ENCODE results near the gene TMEM72.

Gene TMEM72

DNA sequence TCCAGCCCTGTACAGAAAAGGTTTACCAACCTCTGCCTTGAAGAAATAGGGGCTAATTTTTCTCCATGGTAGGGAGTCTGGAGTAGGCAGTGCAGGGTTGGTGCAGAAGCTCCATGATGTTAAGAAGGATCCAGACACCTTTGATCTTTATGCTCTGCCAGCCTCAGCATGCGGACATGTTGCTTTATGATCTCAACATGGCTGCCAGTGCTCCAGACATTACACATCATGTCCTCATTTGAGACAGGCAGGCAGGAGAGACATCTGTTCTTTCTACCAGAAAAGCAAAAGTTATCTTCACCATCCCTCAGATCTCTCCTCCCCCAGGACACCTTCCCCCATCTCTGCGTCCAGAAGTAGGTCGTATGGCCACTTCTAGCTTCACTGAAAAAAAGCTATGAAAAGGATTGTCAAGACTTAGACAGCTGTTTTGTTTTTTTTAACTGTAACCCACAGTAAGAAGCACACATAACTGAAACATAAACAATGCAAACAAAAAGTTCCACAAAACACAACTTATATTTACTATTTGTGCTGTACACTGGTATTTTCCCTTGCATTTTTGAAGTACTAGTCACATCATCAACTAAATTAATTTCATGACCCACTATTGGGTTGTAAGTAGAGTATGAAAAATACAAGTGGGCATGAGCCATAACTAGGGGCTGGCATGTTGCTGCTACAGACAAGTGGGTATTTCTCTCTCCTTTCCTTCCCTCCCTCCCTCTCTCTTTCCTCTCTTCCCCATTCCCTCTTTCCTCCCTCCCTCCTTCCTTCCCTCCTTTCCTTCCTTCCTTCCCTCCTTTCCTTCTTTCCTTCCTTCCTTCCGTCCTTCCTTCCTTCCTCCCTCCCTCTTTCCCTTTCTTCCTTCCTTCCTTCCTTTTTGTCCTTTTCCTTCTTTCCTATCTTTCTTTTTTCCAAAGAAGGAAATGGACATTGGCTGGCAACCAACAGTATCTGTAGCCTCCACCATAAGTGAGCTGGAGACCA is 45.9 kb downstream of the TMEM72 start:
- Histone ChIP-seq H3K9ac (no peak overlapping the region), H3K9me3 (ENCODE audit: control insufficient read depth, low read length) (no peaks in the 10 kb centered on the region), H3K79me2 (peaks cover 9% of the 10 kb centered on the region), H3K27ac (no peak overlapping the region), H3K4me2 (ENCODE audit: low read length) (no peak overlapping the region), H3K27me3 (ENCODE audit: control insufficient read depth, insufficient read depth, low read length) (no peaks in the 10 kb centered on the region), H3K36me3 (ENCODE audit: control insufficient read depth, insufficient read depth, low read length) (no peaks in the 10 kb centered on the region), H3K4me3 (ENCODE audit: low read depth, low read length) (no peak overlapping the region), H2AFZ (no peak overlapping the region), H3K4me1 (peaks cover 26% of the 10 kb centered on the region)
- TF ChIP-seq, protein P1, sequence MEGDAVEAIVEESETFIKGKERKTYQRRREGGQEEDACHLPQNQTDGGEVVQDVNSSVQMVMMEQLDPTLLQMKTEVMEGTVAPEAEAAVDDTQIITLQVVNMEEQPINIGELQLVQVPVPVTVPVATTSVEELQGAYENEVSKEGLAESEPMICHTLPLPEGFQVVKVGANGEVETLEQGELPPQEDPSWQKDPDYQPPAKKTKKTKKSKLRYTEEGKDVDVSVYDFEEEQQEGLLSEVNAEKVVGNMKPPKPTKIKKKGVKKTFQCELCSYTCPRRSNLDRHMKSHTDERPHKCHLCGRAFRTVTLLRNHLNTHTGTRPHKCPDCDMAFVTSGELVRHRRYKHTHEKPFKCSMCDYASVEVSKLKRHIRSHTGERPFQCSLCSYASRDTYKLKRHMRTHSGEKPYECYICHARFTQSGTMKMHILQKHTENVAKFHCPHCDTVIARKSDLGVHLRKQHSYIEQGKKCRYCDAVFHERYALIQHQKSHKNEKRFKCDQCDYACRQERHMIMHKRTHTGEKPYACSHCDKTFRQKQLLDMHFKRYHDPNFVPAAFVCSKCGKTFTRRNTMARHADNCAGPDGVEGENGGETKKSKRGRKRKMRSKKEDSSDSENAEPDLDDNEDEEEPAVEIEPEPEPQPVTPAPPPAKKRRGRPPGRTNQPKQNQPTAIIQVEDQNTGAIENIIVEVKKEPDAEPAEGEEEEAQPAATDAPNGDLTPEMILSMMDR (IDR thresholded peaks at IDR 0.05) = no peak

GRCh38 chr10:44958196-44958897 is 47.2 kb downstream of the TMEM72 start:
- H3K9me3 ChIP-seq (ENCODE audit: control insufficient read depth, low read length) = no peaks in the 10 kb centered on the region
- peak overlapping the region; percentile 84 for H3K4me3 ChIP-seq (ENCODE audit: low read depth, low read length)
- no peaks in the 10 kb centered on the region for H3K36me3 ChIP-seq (ENCODE audit: control insufficient read depth, insufficient read depth, low read length)
- H3K27me3 ChIP-seq (ENCODE audit: control insufficient read depth, insufficient read depth, low read length) = no peaks in the 10 kb centered on the region
- H3K79me2 ChIP-seq = peaks cover 9% of the 10 kb centered on the region
- no peak overlapping the region for H3K9ac ChIP-seq
- H3K4me2 ChIP-seq (ENCODE audit: low read length) = peak overlapping the region; percentile 70
- H2AFZ ChIP-seq = peak overlapping the region; percentile 97
- peak overlapping the region; percentile 82 for H3K27ac ChIP-seq
- H3K4me1 ChIP-seq = peaks cover 30% of the 10 kb centered on the region
- TF ChIP-seq, protein P1 (IDR thresholded peaks at IDR 0.05) = no peak

- Histone ChIP-seq H3K4me2 (ENCODE audit: low read length) (peak overlapping the region; percentile 70), H2AFZ (peak overlapping the region; percentile 97), H3K27me3 (ENCODE audit: control insufficient read depth, insufficient read depth, low read length) (no peaks in the 10 kb centered on the region), H3K4me1 (peaks cover 33% of the 10 kb centered on the region), H3K9ac (peak overlapping the region; percentile 42), H3K4me3 (ENCODE audit: low read depth, low read length) (peak overlapping the region; percentile 84), H3K9me3 (ENCODE audit: control insufficient read depth, low read length) (no peaks in the 10 kb centered on the region), H3K27ac (peak overlapping the region; percentile 82), H3K36me3 (ENCODE audit: control insufficient read depth, insufficient read depth, low read length) (no peaks in the 10 kb centered on the region), H3K79me2 (peaks cover 9% of the 10 kb centered on the region)
- TF ChIP-seq, protein P1 (IDR thresholded peaks at IDR 0.05) = no peak
Measured at GRCh38 chr10:44958898-44959246, 47.7 kb downstream of the TMEM72 start.

DNA sequence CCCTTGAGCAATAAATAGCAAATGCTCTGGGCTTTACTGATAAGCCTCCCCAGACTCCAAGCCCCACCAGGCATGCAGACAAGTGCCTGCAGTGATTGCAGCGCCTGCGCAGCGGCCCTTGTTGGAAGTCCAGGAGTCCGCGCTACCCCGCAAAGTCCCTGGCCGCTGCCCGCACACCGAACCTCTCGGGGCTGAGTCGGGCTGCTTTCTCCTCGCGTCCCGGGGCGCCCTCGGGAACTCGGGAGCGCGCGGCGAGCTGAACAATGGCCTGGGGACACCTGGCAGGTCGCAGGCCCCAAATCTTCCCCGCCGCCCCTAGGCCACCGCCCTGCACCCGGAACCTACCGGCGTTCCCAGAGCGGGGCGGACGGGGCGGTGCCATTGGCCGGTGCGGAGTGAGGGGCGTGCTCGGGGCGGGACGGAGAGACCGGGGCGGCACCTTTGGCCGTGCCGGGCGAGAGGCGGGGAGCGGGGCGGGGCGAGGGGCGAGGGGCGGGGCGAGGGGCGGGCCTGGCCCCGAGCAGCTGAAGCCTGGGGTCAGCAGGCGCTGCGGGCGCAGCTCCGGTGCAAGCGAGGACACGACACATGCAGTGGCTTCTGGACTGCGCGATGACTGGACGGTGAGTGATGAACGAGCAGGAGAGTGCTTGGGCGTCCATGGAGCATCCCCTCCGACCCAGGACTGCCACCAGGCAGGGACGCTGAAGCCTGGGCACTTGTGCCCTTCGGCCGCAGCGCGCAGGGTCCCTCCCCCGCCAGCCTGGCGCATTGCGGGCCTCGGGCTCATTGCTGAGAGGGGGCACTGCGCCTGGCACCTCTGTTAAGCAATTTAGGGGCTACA is 48.3 kb downstream of the TMEM72 start, which contains the start of gene RASSF4:
RASSF4 (plus strand) TSS at position 556 of the 841 bp plus-strand sequence. CDS start 10,401 bp downstream, outside the sequence.
- H3K9me3 ChIP-seq (ENCODE audit: control insufficient read depth, low read length) = no peaks in the 10 kb centered on the region
- H3K4me2 ChIP-seq (ENCODE audit: low read length) = peak within 1 kb of the TSS; percentile 83
- peak within 1 kb of the TSS; percentile 82 for H3K27ac ChIP-seq
- peaks cover 39% of the 10 kb centered on the region for H3K4me1 ChIP-seq
- no peaks in the 10 kb centered on the region for H3K36me3 ChIP-seq (ENCODE audit: control insufficient read depth, insufficient read depth, low read length)
- H3K4me3 ChIP-seq (ENCODE audit: low read depth, low read length) = peak within 1 kb of the TSS; percentile 84
- peak within 1 kb of the TSS; percentile 42 for H3K9ac ChIP-seq
- peaks cover 9% of the 10 kb centered on the region for H3K79me2 ChIP-seq
- peak within 1 kb of the TSS; percentile 97 for H2AFZ ChIP-seq
- no peaks in the 10 kb centered on the region for H3K27me3 ChIP-seq (ENCODE audit: control insufficient read depth, insufficient read depth, low read length)
- TF ChIP-seq, protein P1 (IDR thresholded peaks at IDR 0.05) = no peak
